B cell (primary cell): Measurements from ENCODE around the gene MIR17HG.

Experiments used
- EZH2 ChIP-seq: IDR thresholded peaks from 2 replicates; pipeline ENCODE4 v1.6.1; 2012; ENCODE audit warnings: borderline replicate concordance, low read depth, mild to moderate bottlenecking, moderate library complexity, low read length; ENCODE audit not compliant: insufficient read depth, poor library complexity, severe bottlenecking
- TF ChIP-seq, protein P1 (sequence below): fragments of 200-600 bp; IDR thresholded peaks from one replicate; pipeline ENCODE4 v1.8.0; 2022; ENCODE audit warnings: antibody characterized with exemption, mild to moderate bottlenecking

DNA sequence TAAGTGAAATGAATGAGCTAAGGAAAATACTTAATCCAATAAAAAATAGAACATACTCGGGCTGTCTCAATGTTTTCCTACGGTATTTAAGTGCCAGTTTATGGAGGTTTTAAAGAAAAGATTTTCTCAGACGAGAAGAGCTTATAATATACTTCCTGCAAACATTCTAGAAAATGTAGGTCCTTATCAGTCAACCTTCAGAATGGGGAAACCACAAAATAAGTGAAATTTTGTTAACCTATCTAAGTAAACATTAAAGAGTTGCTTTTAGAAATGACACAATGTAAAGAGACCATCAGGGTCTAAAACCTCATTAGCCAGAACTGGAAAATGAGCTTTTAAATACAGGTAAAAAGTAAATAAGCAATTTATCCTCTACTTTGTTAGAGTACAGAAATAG is 12.1 kb downstream of the MIR17HG start:
- TF ChIP-seq, protein P1, sequence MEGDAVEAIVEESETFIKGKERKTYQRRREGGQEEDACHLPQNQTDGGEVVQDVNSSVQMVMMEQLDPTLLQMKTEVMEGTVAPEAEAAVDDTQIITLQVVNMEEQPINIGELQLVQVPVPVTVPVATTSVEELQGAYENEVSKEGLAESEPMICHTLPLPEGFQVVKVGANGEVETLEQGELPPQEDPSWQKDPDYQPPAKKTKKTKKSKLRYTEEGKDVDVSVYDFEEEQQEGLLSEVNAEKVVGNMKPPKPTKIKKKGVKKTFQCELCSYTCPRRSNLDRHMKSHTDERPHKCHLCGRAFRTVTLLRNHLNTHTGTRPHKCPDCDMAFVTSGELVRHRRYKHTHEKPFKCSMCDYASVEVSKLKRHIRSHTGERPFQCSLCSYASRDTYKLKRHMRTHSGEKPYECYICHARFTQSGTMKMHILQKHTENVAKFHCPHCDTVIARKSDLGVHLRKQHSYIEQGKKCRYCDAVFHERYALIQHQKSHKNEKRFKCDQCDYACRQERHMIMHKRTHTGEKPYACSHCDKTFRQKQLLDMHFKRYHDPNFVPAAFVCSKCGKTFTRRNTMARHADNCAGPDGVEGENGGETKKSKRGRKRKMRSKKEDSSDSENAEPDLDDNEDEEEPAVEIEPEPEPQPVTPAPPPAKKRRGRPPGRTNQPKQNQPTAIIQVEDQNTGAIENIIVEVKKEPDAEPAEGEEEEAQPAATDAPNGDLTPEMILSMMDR, result no peak
- no peak for TF ChIP-seq EZH2
